Keratinocyte (primary cell): ENCODE results near the gene SEC22A. TPM values are rescaled to one million over a fixed set of nuclear protein-coding genes. Genes with fewer than 3 reads are reported as not detected.

Source experiments
- DNase-seq: peaks from one replicate; pipeline ENCODE4 v3.0.0-alpha.2; 2011; ENCODE audit warnings: low read depth, missing footprints, low spot score
- FAIRE-seq: peaks from 2 replicates; lab custom pipeline; 2011; peaks lifted over from hg19 to GRCh38; lab: Jason Lieb, UNC
- H2AFZ ChIP-seq: 2 replicates; pipeline ENCODE4 v1.6.0; 2012; ENCODE audit warnings: low read length, control low read depth, inconsistent platforms; ENCODE audit not compliant: control insufficient read depth
- H3K27ac ChIP-seq: 2 replicates; pipeline ENCODE4 v1.5.1; 2011; ENCODE audit warnings: low read length; ENCODE audit not compliant: control insufficient read depth, insufficient read depth
- H3K27me3 ChIP-seq: 3 replicates; pipeline ENCODE4 v1.6.0; 2011; ENCODE audit warnings: low read length; ENCODE audit not compliant: control insufficient read depth, insufficient read depth; ENCODE audit errors: extremely low read depth
- H3K36me3 ChIP-seq, 2 experiments: 2 replicates in 1 of 2; 3 replicates in 1 of 2; pipeline ENCODE4 v1.5.1; 2011; ENCODE audit warnings: low read length in 2 of 2, mild to moderate bottlenecking in 1 of 2; ENCODE audit not compliant: control insufficient read depth in 2 of 2, insufficient read depth in 2 of 2; ENCODE audit errors: extremely low read depth in 1 of 2
- H3K4me1 ChIP-seq: 3 replicates; pipeline ENCODE4 v1.5.1; 2011; ENCODE audit warnings: low read length; ENCODE audit not compliant: control insufficient read depth, insufficient read depth; ENCODE audit errors: extremely low read depth
- H3K4me2 ChIP-seq: 3 replicates; pipeline ENCODE4 v1.6.0; 2011; ENCODE audit warnings: low read depth, low read length; ENCODE audit not compliant: control insufficient read depth, insufficient read depth; ENCODE audit errors: extremely low read depth
- H3K4me3 ChIP-seq, 3 experiments: fragments of 200-600 bp in 1 of 3; sonication (generic) in 1 of 3; 2 replicates in 2 of 3; 3 replicates in 1 of 3; pipeline ENCODE4 v1.5.1; 2011 to 2016; ENCODE audit warnings: low read length in 3 of 3, mild to moderate bottlenecking in 3 of 3, control low read depth in 2 of 3, inconsistent platforms in 1 of 3, low read depth in 1 of 3, mixed read lengths in 1 of 3, mixed run types in 1 of 3, moderate library complexity in 1 of 3; ENCODE audit not compliant: control insufficient read depth in 2 of 3, insufficient read depth in 2 of 3; ENCODE audit errors: extremely low read depth in 1 of 3
- H3K79me2 ChIP-seq: 2 replicates; pipeline ENCODE4 v1.6.0; 2012; ENCODE audit warnings: low read length; ENCODE audit not compliant: control insufficient read depth, insufficient read depth
- H3K9ac ChIP-seq: 3 replicates; pipeline ENCODE4 v1.6.0; 2011; ENCODE audit warnings: low read length; ENCODE audit not compliant: control insufficient read depth, insufficient read depth; ENCODE audit errors: extremely low read depth
- H3K9me1 ChIP-seq: 3 replicates; pipeline ENCODE4 v1.6.0; 2011; ENCODE audit warnings: low read length; ENCODE audit not compliant: control insufficient read depth, insufficient read depth; ENCODE audit errors: extremely low read depth
- H3K9me3 ChIP-seq: 2 replicates; pipeline ENCODE4 v1.5.1; 2012; ENCODE audit warnings: low read depth, low read length; ENCODE audit not compliant: control insufficient read depth
- H4K20me1 ChIP-seq: 3 replicates; pipeline ENCODE4 v1.6.0; 2011; ENCODE audit warnings: low read length; ENCODE audit not compliant: control insufficient read depth, insufficient read depth; ENCODE audit errors: extremely low read depth
- CTCF ChIP-seq, 3 experiments: IDR thresholded peaks in 1 of 3; conservative IDR thresholded peaks in 1 of 3; optimal IDR thresholded peaks in 1 of 3; 2 replicates in 2 of 3; 3 replicates in 1 of 3; pipeline versions ENCODE3 to v1.5.1; 2011; ENCODE audit warnings: low read length in 3 of 3, mild to moderate bottlenecking in 3 of 3, moderate library complexity in 2 of 3, control low read depth in 1 of 3, inconsistent platforms in 1 of 3; ENCODE audit not compliant: insufficient read depth in 2 of 3; ENCODE audit errors: extremely low read depth in 1 of 3
- EZH2 ChIP-seq: IDR thresholded peaks from one replicate; pipeline ENCODE4 v1.6.1; 2012; ENCODE audit warnings: inconsistent platforms, mild to moderate bottlenecking, low read length, moderate library complexity
- dilution Hi-C: fragments of 300-500 bp; cut with MboI; formaldehyde crosslinking; loops from one replicate; pipeline ENCODE4 v1.7.0; 2020; ENCODE audit warnings: low sequenced_read_pairs; ENCODE audit not compliant: extremely low pct_ligation_motif_present
- polyA plus RNA-seq, 5 experiments: library from polyadenylated mRNA; depleted of rRNA in 3 of 5; stranded (reverse) in 3 of 5; stranded (forward) in 1 of 5; unstranded in 1 of 5; fragments of >200 nt; gene quantifications; 1 replicate in 1 of 5; 2 replicates in 3 of 5; 3 replicates in 1 of 5; pipeline versions ENCODE4 v1.2.1 to v1.2.3, GENCODE V29; 2011 to 2012; ENCODE audit warnings: missing spikeins in 2 of 5, low read depth in 1 of 5, low replicate concordance in 1 of 5

Gene SEC22A
- polyA plus RNA-seq, 1 donor (not counting 4 experiments of a cell fraction or from before 2014, with no cell fraction given): 32.9 TPM

- no peak for FAIRE-seq
- Histone ChIP-seq H2AFZ (no peak overlapping the region), H4K20me1 (no peaks in the 10 kb centered on the region), H3K27me3 (no peaks in the 10 kb centered on the region), H3K4me3 (no peak overlapping the region), H3K9me1 (no peaks in the 10 kb centered on the region), H3K9ac (no peak overlapping the region), H3K4me1 (no peaks in the 10 kb centered on the region), H3K9me3 (no peaks in the 10 kb centered on the region), H3K27ac (no peak overlapping the region), H3K4me2 (no peak overlapping the region), H3K79me2 (no peaks in the 10 kb centered on the region), H3K36me3 (peaks cover 27 to 32% of the 10 kb centered on the region in 2 experiments)
- DNase-seq: no peak
- dilution Hi-C loops: no loop called here
- no peak for TF ChIP-seq CTCF (optimal IDR thresholded peaks at IDR 0.05 in 1 of 3, IDR thresholded peaks at IDR 0.05 in 1 of 3, conservative IDR thresholded peaks at IDR 0.05 in 1 of 3; ENCODE audit: extremely low read depth in 1 of 3, insufficient read depth in 2 of 3, low read length in 3 of 3)
- no peak for TF ChIP-seq EZH2
Observed at GRCh38 chr3:123165163-123165562, 36.6 kb upstream of the SEC22A start.

GRCh38 chr3:123167686-123168085 lies 34.1 kb upstream of the SEC22A start:
- H3K4me1 ChIP-seq: no peaks in the 10 kb centered on the region
- no peak for FAIRE-seq

More at GRCh38 chr3:123167686-123168085, 34.1 kb upstream of the SEC22A start:
- Histone ChIP-seq H3K9me1 (no peaks in the 10 kb centered on the region), H4K20me1 (no peaks in the 10 kb centered on the region), H3K9ac (no peak overlapping the region), H3K9me3 (no peaks in the 10 kb centered on the region), H3K27ac (no peak overlapping the region), H3K27me3 (no peaks in the 10 kb centered on the region), H3K4me2 (no peak overlapping the region), H3K4me3 (no peak overlapping the region), H3K79me2 (no peaks in the 10 kb centered on the region), H3K36me3 (peaks cover 14% of the 10 kb centered on the region in 2 experiments), H2AFZ (no peak overlapping the region)
- DNase-seq: no peak
- dilution Hi-C loops: no loop called here
- no peak for TF ChIP-seq EZH2
- no peak for TF ChIP-seq CTCF (optimal IDR thresholded peaks at IDR 0.05 in 1 of 3, IDR thresholded peaks at IDR 0.05 in 1 of 3, conservative IDR thresholded peaks at IDR 0.05 in 1 of 3; ENCODE audit: extremely low read depth in 1 of 3, insufficient read depth in 2 of 3, low read length in 3 of 3)
